Keratinocyte (primary cell): ENCODE data around the gene VTI1A.

Source experiments
- EZH2 ChIP-seq: IDR thresholded peaks from one replicate; pipeline ENCODE4 v1.6.1; 2012; ENCODE audit warnings: inconsistent platforms, mild to moderate bottlenecking, low read length, moderate library complexity
- TF ChIP-seq, protein P1 (sequence below), 3 experiments: IDR thresholded peaks in 1 of 3; conservative IDR thresholded peaks in 1 of 3; optimal IDR thresholded peaks in 1 of 3; 2 replicates in 2 of 3; 3 replicates in 1 of 3; pipeline versions ENCODE3 to v1.5.1; 2011; ENCODE audit warnings: low read length in 3 of 3, mild to moderate bottlenecking in 3 of 3, moderate library complexity in 2 of 3, control low read depth in 1 of 3, inconsistent platforms in 1 of 3; ENCODE audit not compliant: insufficient read depth in 2 of 3; ENCODE audit errors: extremely low read depth in 1 of 3

DNA sequence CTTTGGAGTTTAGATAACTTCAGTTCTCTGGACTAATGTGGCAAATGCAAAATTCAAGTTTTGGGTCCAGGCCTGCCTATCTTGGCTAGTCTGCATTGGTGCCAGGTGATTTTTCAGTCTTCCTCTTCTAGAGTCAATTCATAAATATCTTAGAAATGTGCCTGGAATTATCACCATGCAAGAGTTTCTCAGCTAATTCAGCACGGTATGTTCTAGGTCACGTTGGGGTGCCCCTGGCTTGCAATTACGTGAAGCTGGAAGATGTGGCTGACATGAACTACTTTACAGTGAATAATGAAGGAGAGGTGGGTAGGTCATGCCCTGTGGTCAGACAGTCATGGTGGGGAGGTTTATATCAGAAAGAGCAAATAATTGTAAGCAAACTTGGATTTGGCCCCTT is 25.3 kb upstream of the VTI1A start:
- TF ChIP-seq, protein P1, sequence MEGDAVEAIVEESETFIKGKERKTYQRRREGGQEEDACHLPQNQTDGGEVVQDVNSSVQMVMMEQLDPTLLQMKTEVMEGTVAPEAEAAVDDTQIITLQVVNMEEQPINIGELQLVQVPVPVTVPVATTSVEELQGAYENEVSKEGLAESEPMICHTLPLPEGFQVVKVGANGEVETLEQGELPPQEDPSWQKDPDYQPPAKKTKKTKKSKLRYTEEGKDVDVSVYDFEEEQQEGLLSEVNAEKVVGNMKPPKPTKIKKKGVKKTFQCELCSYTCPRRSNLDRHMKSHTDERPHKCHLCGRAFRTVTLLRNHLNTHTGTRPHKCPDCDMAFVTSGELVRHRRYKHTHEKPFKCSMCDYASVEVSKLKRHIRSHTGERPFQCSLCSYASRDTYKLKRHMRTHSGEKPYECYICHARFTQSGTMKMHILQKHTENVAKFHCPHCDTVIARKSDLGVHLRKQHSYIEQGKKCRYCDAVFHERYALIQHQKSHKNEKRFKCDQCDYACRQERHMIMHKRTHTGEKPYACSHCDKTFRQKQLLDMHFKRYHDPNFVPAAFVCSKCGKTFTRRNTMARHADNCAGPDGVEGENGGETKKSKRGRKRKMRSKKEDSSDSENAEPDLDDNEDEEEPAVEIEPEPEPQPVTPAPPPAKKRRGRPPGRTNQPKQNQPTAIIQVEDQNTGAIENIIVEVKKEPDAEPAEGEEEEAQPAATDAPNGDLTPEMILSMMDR (optimal IDR thresholded peaks at IDR 0.05 in 1 of 3, IDR thresholded peaks at IDR 0.05 in 1 of 3, conservative IDR thresholded peaks at IDR 0.05 in 1 of 3; ENCODE audit: extremely low read depth in 1 of 3, insufficient read depth in 2 of 3, low read length in 3 of 3): no peak
- TF ChIP-seq EZH2: no peak
